AG09319 (cell line): Measurements from ENCODE around the gene C3orf18.

Experiments
- DNase-seq: peaks from one replicate; pipeline ENCODE4 v3.0.0-alpha.2; 2010; ENCODE audit warnings: low read depth; ENCODE audit errors: extremely low read depth
- TF ChIP-seq, protein P1 (sequence below): IDR thresholded peaks from 2 replicates; pipeline ENCODE4 v1.5.1; 2011; ENCODE audit warnings: low read depth, mild to moderate bottlenecking, inconsistent platforms, low read length, moderate library complexity

The C3orf18 gene

DNA sequence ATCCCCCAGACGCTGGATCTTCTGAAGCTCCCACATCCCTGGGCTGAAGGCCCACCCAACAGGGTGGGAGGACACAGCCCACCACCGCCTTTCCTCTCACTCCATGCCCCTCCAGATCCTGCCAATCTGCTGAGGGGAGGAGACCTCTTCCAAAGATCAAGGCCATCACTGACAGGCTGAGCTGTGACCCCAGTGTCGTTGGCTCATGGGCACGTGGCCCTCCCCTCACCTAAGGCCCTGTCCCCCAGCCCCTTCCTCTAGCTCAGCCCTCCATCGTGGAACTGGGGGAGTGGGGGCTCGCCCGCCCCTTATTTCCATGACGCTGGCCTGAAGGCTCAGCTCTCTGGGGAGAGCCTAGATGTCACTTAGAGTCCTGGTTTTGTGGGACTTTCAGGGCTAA, 10.4 kb downstream of the C3orf18 start:
- TF ChIP-seq, protein P1, sequence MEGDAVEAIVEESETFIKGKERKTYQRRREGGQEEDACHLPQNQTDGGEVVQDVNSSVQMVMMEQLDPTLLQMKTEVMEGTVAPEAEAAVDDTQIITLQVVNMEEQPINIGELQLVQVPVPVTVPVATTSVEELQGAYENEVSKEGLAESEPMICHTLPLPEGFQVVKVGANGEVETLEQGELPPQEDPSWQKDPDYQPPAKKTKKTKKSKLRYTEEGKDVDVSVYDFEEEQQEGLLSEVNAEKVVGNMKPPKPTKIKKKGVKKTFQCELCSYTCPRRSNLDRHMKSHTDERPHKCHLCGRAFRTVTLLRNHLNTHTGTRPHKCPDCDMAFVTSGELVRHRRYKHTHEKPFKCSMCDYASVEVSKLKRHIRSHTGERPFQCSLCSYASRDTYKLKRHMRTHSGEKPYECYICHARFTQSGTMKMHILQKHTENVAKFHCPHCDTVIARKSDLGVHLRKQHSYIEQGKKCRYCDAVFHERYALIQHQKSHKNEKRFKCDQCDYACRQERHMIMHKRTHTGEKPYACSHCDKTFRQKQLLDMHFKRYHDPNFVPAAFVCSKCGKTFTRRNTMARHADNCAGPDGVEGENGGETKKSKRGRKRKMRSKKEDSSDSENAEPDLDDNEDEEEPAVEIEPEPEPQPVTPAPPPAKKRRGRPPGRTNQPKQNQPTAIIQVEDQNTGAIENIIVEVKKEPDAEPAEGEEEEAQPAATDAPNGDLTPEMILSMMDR, result no peak
- no peak for DNase-seq

DNA sequence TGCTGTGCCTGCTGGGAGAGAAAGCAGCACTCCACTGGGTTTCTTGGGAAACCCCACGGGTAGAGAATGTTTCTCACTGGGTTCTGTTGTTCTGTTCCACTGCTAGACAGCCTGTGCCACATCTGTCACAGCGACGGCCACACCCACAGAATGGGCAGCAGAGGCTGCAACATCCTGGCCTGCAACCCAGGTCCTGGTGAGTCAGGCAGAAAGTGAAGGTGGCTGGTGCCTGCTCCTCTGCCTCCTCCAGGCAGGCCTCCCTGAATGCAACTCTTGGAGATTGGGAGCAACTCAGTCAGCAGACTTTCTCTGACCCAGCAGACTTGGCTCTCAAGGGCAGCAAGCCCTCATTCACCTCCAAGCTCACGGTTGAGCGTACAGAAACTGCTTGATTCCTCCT, 13.0 kb downstream of the C3orf18 start:
- TF ChIP-seq, protein P1, result no peak
- no peak for DNase-seq

DNA sequence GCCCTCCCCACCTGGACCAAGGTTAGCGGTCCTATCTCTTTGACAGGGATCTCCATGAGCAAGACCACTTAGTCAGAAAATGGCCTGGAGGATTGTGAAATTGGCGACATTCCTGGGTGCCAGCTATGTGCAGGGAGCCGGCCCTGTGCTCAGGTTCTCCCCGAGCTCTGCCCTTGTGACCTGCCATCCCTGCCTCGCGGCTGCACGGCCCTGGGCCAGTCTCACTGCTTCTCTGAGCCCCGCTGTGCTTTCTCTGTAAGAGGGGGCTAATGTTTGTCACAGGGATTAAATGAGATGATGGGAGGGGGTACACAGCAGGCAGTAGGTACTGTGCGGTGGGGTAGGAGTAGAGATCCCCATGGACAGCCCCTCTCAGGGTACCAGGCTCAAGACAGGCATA, 14.9 kb downstream of the C3orf18 start:
- no peak for DNase-seq
- TF ChIP-seq, protein P1, result no peak

DNA sequence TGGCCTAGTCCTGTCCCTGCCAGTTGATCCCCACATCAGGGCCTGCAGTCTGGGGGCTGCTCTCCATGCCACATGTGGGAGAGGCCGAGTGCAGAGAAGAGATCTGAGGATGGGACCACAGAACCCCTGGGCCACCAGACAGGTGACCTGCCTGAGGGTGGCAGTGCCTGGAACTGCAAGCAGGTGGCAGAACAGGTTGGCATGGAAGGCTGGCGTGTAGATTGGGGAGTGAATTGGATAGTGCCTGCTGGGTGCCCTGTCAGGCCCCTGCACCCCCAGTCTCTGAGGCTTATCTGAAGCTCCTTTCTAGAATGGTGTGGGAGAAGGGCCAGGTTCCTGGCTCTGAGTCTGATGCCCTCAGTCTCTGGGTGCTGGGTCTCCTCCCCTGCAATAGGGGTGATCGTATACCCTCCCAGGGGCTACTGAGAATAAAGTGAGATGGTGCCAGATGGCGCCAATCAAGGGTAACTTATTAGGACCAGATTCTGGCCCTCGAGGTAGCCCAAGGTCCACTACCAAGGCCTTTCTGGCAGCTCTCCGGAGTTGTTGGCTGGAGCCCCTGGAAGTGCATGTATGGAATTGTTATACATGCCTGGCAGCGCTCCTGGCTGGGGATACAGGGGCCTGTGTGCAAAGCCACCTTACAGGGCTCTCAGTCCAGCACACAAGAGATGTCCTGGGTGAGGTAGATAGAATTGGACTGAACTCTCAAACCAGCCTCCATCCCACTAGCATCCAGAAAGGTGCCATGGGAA, 15.7 kb downstream of the C3orf18 start:
- no peak for DNase-seq

DNA sequence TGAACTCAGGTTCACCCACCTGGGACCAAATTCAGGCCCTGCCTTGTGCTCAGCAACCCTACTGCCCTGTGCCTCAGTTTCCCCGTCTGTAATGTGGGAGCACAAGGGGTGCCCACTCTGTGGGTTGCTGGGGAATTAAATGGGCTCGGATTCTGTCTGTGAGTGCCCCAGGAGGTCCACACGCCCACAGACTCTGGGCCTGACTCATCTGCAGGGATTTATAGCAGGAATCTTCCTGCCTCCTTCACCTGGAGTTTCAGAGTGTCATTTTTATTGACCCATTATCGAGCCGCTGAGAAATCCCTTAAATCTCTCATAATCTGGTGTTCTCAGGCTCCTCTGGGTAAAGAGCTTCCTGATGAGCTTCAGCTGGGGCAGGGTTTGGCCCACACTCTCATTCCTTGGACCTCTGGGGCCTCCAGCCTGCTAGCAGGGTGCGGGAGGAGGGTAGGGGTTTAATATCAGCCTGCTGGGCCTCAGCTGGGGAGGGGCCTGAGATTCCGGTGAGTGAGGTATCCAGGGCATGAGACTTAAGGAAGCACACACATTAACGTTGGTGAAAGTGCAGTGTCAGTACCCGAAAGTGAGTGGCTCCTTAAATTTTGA, 16.4 kb downstream of the C3orf18 start:
- TF ChIP-seq, protein P1, result no peak
- DNase-seq, result no peak

More for the DNA sequence above, 15.7 kb downstream of the C3orf18 start:
- TF ChIP-seq, protein P1, result no peak

DNA sequence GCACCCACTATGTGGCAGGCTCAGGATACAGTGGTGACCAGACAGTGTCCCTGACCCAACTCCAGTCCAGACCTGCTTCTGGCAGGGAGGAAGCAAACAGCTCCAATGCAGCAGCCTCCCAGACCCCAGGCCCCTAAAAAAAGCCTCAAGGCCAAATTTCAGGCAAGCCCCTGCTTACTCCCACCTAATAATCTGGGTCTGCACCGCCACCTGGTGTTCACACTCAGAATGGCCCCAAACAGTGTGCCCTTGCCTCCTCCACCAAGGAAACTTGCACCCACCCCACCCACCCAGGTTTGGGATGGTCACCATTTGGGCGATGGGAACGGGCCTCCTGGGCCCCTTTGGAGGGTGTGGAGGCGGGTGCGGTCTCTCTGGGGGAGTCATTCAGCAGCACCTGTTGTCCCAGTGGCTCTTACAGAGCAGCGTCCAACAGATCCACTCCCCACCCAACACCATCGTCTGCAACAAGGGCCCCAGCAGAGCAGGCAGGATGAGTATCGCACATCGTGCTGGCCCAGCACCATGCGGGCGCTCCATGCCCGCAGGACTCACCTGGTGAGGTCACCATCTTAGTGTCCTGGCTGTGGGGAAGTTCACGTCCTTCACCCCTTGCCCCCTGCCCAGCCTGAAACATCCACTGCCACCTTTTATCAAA, 17.3 kb downstream of the C3orf18 start:
- TF ChIP-seq, protein P1, result peak; percentile 70
- no peak for DNase-seq

DNA sequence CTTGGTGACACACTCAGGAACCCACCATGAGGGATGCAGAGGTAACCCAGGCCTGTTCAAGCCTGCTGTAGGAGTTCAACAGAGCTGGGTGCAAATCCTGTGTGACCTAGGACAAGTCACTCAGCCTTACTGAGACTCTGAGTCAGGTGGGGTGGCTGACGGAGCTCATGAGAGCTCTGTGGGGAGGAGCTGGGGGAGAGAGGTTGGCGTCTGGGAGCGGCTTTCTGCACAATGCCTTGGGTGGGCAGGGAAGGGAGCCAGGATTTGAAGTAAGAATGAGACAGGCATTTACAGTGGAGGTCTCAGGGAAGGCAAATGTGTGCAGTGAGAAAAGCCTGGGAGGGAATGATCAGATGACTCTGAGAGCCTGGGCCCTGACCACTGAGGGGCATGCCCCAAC, 18.3 kb downstream of the C3orf18 start:
- TF ChIP-seq, protein P1, result no peak
- no peak for DNase-seq
